H9 (cell line): ENCODE measurements around the gene TMEM108. TPM values are rescaled to one million over a fixed set of nuclear protein-coding genes. Genes with fewer than 3 reads are reported as not detected.

Experiments
- DNase-seq: peaks from one replicate; pipeline ENCODE4 v3.0.0-alpha.2; 2017
- H2AFZ ChIP-seq: one replicate; pipeline ENCODE4 v1.6.1; 2013; ENCODE audit warnings: mild to moderate bottlenecking, low read length, control low read depth, moderate library complexity
- H2AK5ac ChIP-seq: 2 replicates; pipeline ENCODE4 v1.6.1; 2013; ENCODE audit warnings: low read length, control low read depth, mixed read lengths; ENCODE audit not compliant: insufficient read length
- H2BK120ac ChIP-seq: one replicate; pipeline ENCODE4 v1.6.1; 2013; ENCODE audit warnings: low read depth, mild to moderate bottlenecking, low read length, control low read depth, inconsistent platforms; ENCODE audit not compliant: poor library complexity, severe bottlenecking
- H2BK12ac ChIP-seq: 2 replicates; pipeline ENCODE4 v1.6.1; 2013; ENCODE audit warnings: low read length, control low read depth, mixed read lengths, low read depth; ENCODE audit not compliant: insufficient read length
- H2BK15ac ChIP-seq: 2 replicates; pipeline ENCODE4 v1.6.1; 2013; ENCODE audit warnings: low read depth, low read length, control low read depth
- H2BK20ac ChIP-seq: one replicate; pipeline ENCODE4 v1.6.1; 2013; ENCODE audit warnings: low read depth, mild to moderate bottlenecking, low read length, control low read depth, inconsistent platforms; ENCODE audit not compliant: poor library complexity, severe bottlenecking
- H2BK5ac ChIP-seq: 2 replicates; pipeline ENCODE4 v1.6.1; 2013; ENCODE audit warnings: low read length, control low read depth, mixed read lengths; ENCODE audit not compliant: insufficient read length
- H3K14ac ChIP-seq: 2 replicates; pipeline ENCODE4 v1.6.1; 2013; ENCODE audit warnings: low read length, control low read depth; ENCODE audit not compliant: insufficient read depth
- H3K18ac ChIP-seq: 2 replicates; pipeline ENCODE4 v1.6.1; 2013; ENCODE audit warnings: low read depth, mild to moderate bottlenecking, mixed read lengths, low read length, control low read depth; ENCODE audit not compliant: insufficient read length
- H3K23ac ChIP-seq: 2 replicates; pipeline ENCODE4 v1.6.1; 2013; ENCODE audit warnings: low read length, control low read depth, mixed read lengths, low read depth; ENCODE audit not compliant: insufficient read length
- H3K23me2 ChIP-seq: 2 replicates; pipeline ENCODE4 v1.6.1; 2013; ENCODE audit warnings: low read depth, mild to moderate bottlenecking, mixed read lengths, low read length, control low read depth; ENCODE audit not compliant: insufficient read length, poor library complexity, severe bottlenecking
- H3K27ac ChIP-seq: 2 replicates; pipeline ENCODE4 v1.5.1; 2013; ENCODE audit warnings: low read length, control low read depth, mixed read lengths, low read depth; ENCODE audit not compliant: insufficient read length
- H3K27me3 ChIP-seq: 2 replicates; pipeline ENCODE4 v1.6.1; 2013; ENCODE audit warnings: low read length, control low read depth, inconsistent platforms; ENCODE audit not compliant: insufficient read depth
- H3K4ac ChIP-seq: 2 replicates; pipeline ENCODE4 v1.6.1; 2013; ENCODE audit warnings: low read depth, mild to moderate bottlenecking, control low read depth, inconsistent platforms, low read length, moderate library complexity
- H3K4me1 ChIP-seq: 2 replicates; pipeline ENCODE4 v1.6.1; 2013; ENCODE audit warnings: low read length, control low read depth, inconsistent platforms; ENCODE audit not compliant: insufficient read depth
- H3K4me2 ChIP-seq: 2 replicates; pipeline ENCODE4 v1.6.1; 2013; ENCODE audit warnings: low read length, control low read depth, mixed read lengths; ENCODE audit not compliant: insufficient read length, insufficient read depth
- H3K56ac ChIP-seq: 2 replicates; pipeline ENCODE4 v1.6.1; 2013; ENCODE audit warnings: low read depth, mild to moderate bottlenecking, mixed read lengths, low read length, control low read depth; ENCODE audit not compliant: insufficient read length
- H3K79me1 ChIP-seq: 2 replicates; pipeline ENCODE4 v1.6.1; 2013; ENCODE audit warnings: low read depth, mild to moderate bottlenecking, moderate library complexity, low read length, control low read depth, inconsistent platforms; ENCODE audit not compliant: insufficient read depth, poor library complexity, severe bottlenecking
- H3K79me2 ChIP-seq: 2 replicates; pipeline ENCODE4 v1.6.1; 2013; ENCODE audit warnings: low read length, control low read depth, inconsistent platforms; ENCODE audit not compliant: insufficient read depth
- H3K9ac ChIP-seq: 2 replicates; pipeline ENCODE4 v1.6.1; 2013; ENCODE audit warnings: low read length, control low read depth, mixed read lengths; ENCODE audit not compliant: insufficient read length; ENCODE audit errors: extremely low read depth
- H3K9me3 ChIP-seq: one replicate; pipeline ENCODE4 v1.6.1; 2013; ENCODE audit warnings: low read depth, low read length, inconsistent platforms; ENCODE audit not compliant: control insufficient read depth
- H3T11ph ChIP-seq: one replicate; pipeline ENCODE4 v1.6.1; 2013; ENCODE audit warnings: mild to moderate bottlenecking, low read length, control low read depth, inconsistent platforms
- H4K20me1 ChIP-seq: one replicate; pipeline ENCODE4 v1.6.1; 2013; ENCODE audit not compliant: control insufficient read depth, insufficient read length, insufficient read depth
- H4K5ac ChIP-seq: 2 replicates; pipeline ENCODE4 v1.6.1; 2013; ENCODE audit warnings: low read depth, mild to moderate bottlenecking, mixed read lengths, low read length, control low read depth; ENCODE audit not compliant: insufficient read length
- H4K8ac ChIP-seq: replicated peaks from 2 replicates; pipeline ENCODE4 v1.6.1; 2013; ENCODE audit warnings: low read length, control low read depth, mixed read lengths, low read depth; ENCODE audit not compliant: insufficient read length
- H4K91ac ChIP-seq: 2 replicates; pipeline ENCODE4 v1.6.1; 2013; ENCODE audit warnings: low read depth, mild to moderate bottlenecking, moderate library complexity, mixed read lengths, low read length, control low read depth; ENCODE audit not compliant: insufficient read length
- H3K27ac Mint-ChIP-seq, 3 experiments: 2 replicates in 2 of 3; 3 replicates in 1 of 3; pipeline ENCODE4 v1.8.0; 2020 to 2021; ENCODE audit warnings: mixed read lengths in 3 of 3, mild to moderate bottlenecking in 1 of 3, moderate library complexity in 1 of 3
- H3K27me3 Mint-ChIP-seq: 2 replicates; pipeline ENCODE4 v1.8.0; 2021; ENCODE audit warnings: low read depth, mild to moderate bottlenecking, moderate library complexity, mixed read lengths
- H3K36me3 Mint-ChIP-seq, 3 experiments: 2 replicates in 2 of 3; 3 replicates in 1 of 3; pipeline ENCODE4 v1.8.0; 2020 to 2021; ENCODE audit warnings: low read depth in 3 of 3, mixed read lengths in 3 of 3; ENCODE audit not compliant: insufficient read depth in 1 of 3
- H3K4me1 Mint-ChIP-seq, 2 experiments: 2 replicates each; pipeline ENCODE4 v1.8.0; 2020; ENCODE audit warnings: mixed read lengths in 2 of 2
- H3K4me3 Mint-ChIP-seq, 2 experiments: 2 replicates in 1 of 2; 3 replicates in 1 of 2; pipeline ENCODE4 v1.8.0; 2020 to 2021; ENCODE audit warnings: mild to moderate bottlenecking in 2 of 2, mixed read lengths in 2 of 2, moderate library complexity in 1 of 2
- H3K9me3 Mint-ChIP-seq, 2 experiments: 2 replicates in 1 of 2; 3 replicates in 1 of 2; pipeline ENCODE4 v1.8.0; 2020; ENCODE audit warnings: mild to moderate bottlenecking in 2 of 2, mixed read lengths in 2 of 2, moderate library complexity in 1 of 2
- CTCF ChIP-seq: fragments of 200-600 bp; sonication (generic); conservative IDR thresholded peaks from 3 replicates; pipeline ENCODE4 v1.8.0; 2021; ENCODE audit warnings: antibody characterized with exemption, mild to moderate bottlenecking
- WGBS: extraction: QIAGEN DNeasy Blood & Tissue Kit; methylation state at CpG from one replicate; pipeline ENCODE4 v1.1.7; 2013; ENCODE audit warnings: missing lambda C conversion rate, low lambda C conversion rate, mixed read lengths; ENCODE audit not compliant: insufficient read length; ENCODE audit errors: extremely low coverage; 5-methylcytosine and 5-hydroxymethylcytosine counted together
- total RNA-seq: library from RNA; stranded (reverse); gene quantifications from 2 replicates; pipeline ENCODE4 v1.2.1, GENCODE V29; 2021

TMEM108 gene
- total RNA-seq, 1 experiment from 2014 or later = 5.0 TPM

GRCh38 chr3:133092681-133093080, 54.5 kb downstream of the TMEM108 start:
- Histone ChIP-seq H3K23ac (no peak overlapping the region), H3K23me2 (no peaks in the 10 kb centered on the region), H2AK5ac (no peak overlapping the region), H3K9ac (no peak overlapping the region), H3K79me2 (no peaks in the 10 kb centered on the region), H3K79me1 (no peaks in the 10 kb centered on the region), H2BK12ac (no peak overlapping the region), H4K5ac (no peak overlapping the region), H4K91ac (no peak overlapping the region), H4K8ac (no peak overlapping the region), H3K4me2 (no peak overlapping the region), H3K18ac (no peak overlapping the region), H4K20me1 (no peaks in the 10 kb centered on the region), H2AFZ (no peak overlapping the region), H3K14ac (no peak overlapping the region), H2BK120ac (no peak overlapping the region), H3K27ac (no peak overlapping the region), H3T11ph (no peak overlapping the region), H3K27me3 (no peaks in the 10 kb centered on the region), H3K4me1 (no peaks in the 10 kb centered on the region; the same call in 1 of the 2 replicates), H2BK5ac (no peak overlapping the region), H3K56ac (no peak overlapping the region), H2BK15ac (no peak overlapping the region), H2BK20ac (no peak overlapping the region), H3K9me3 (no peaks in the 10 kb centered on the region), H3K4ac (no peak overlapping the region)
- no peak for DNase-seq
- no peak for TF ChIP-seq CTCF
- Mint-ChIP-seq H3K4me3 (no peak overlapping the region), H3K27me3 (no peaks in the 10 kb centered on the region), H3K36me3 (peaks cover 0 to 5% (median 4%) of the 10 kb centered on the region in 3 experiments; a peak in 4 of 7 replicates), H3K9me3 (peaks cover 0 to 2% of the 10 kb centered on the region in 2 experiments; a peak in 2 of 5 replicates), H3K27ac (no peak overlapping the region), H3K4me1 (peaks cover 9 to 11% of the 10 kb centered on the region in 2 experiments)
- no CpG with 5 or more reads among the region's 2 CpGs for WGBS
